ENCODE measurements around the gene GPLD1. TPM values are rescaled to one million over a fixed set of nuclear protein-coding genes. Genes with fewer than 3 reads are reported as not detected.
A peak's percentile ranks its signal among the peaks of the same experiment; 100 is the strongest.
"Not testable (repeated sequence)": the region's sequence is repeated elsewhere in the genome, so short reads cannot be mapped to it uniquely, and the experiment has no call there.

GPLD1 gene
- total RNA-seq, 1 donor from 2014 or later, result 6.0 TPM

DNA sequence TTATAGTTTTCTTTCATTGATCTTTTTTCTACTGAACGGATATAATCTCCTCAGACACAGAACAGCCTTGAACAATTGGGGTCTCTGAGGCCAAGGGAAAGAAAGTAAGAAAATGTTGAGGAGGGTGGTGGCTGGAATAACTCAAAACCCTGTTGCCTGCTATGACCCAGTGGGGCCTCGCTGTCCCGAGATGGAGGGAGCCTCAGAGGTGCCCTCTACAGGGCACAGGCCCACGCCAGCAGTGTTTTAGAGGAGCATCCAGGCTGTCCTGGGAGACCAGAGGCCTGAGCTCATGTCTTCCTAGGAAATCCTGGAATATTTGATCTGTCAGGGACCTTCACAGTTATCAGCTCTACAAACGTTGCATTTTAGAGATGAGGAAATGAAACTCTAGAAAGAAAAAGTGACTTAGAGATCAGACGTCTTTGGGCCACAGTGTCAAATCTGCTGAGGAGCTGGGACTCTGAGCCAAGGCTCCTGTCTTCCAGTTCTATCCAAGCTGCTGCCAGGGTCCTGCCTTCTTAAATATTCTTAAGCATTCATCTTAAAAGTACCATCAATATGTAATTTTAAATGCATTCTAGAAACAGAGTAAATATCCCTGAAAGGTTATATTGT is 31.7 kb upstream of the GPLD1 start:
- peak; percentile 40 for DNase-seq (ENCODE audit: low read depth, low spot score)
- Mint-ChIP-seq H3K36me3 (ENCODE audit: low read depth) (no peaks in the 10 kb centered on the region), H3K4me1 (peaks cover 13% of the 10 kb centered on the region), H3K9me3 (no peaks in the 10 kb centered on the region), H3K27ac (ENCODE audit: unreplicated experiment) (no peak overlapping the region), H3K4me3 (no peak overlapping the region), H3K27me3 (ENCODE audit: low read depth) (no peaks in the 10 kb centered on the region)
- TF ChIP-seq, protein P1, sequence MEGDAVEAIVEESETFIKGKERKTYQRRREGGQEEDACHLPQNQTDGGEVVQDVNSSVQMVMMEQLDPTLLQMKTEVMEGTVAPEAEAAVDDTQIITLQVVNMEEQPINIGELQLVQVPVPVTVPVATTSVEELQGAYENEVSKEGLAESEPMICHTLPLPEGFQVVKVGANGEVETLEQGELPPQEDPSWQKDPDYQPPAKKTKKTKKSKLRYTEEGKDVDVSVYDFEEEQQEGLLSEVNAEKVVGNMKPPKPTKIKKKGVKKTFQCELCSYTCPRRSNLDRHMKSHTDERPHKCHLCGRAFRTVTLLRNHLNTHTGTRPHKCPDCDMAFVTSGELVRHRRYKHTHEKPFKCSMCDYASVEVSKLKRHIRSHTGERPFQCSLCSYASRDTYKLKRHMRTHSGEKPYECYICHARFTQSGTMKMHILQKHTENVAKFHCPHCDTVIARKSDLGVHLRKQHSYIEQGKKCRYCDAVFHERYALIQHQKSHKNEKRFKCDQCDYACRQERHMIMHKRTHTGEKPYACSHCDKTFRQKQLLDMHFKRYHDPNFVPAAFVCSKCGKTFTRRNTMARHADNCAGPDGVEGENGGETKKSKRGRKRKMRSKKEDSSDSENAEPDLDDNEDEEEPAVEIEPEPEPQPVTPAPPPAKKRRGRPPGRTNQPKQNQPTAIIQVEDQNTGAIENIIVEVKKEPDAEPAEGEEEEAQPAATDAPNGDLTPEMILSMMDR (conservative IDR thresholded peaks at IDR 0.05), result peak; percentile 64

DNA sequence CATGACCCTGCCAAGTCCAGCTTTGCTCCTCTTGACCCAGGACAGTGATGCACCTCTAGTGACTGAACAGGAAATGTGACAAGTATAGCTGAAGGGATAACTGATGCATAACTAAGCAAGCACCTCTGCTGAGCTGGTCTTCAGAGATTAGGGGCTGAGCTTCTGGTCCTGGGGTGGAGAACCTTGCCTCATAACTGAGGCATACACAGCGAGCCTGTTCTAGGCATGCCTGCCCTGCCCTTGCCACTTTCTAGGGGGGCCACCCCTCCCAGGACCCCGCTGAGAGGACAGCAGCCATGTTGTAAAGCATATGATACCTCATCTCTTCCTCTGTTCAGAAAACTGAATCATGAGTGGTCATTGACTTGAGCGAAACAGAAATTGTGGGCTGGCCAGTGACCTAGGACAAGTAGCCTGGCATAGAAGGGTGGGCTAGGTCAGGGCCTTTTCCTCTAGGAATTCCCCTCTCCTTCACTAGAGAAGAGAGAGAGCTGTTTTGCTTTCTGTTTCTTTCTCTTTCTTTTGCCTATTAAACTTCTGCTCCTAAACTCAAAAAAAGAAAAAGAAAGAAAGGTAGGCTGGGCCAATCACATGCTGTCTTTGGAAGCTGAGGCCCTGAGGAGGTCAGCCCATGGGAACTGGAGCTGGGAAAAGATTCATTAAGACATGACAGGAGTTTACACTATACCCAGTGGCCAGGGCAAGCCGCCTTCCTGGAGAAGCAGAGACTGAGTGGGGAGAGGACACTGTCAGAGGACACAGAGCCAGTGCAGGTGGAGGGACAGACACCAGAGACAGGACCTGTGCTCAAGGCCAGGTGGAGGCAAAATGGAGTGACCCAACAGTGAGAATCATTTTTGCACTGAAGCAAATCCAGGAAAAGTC is 28.5 kb upstream of the GPLD1 start:
- DNase-seq (ENCODE audit: low read depth, low spot score), result no peak
- H3K27ac Mint-ChIP-seq (ENCODE audit: unreplicated experiment), result no peak overlapping the region

DNA sequence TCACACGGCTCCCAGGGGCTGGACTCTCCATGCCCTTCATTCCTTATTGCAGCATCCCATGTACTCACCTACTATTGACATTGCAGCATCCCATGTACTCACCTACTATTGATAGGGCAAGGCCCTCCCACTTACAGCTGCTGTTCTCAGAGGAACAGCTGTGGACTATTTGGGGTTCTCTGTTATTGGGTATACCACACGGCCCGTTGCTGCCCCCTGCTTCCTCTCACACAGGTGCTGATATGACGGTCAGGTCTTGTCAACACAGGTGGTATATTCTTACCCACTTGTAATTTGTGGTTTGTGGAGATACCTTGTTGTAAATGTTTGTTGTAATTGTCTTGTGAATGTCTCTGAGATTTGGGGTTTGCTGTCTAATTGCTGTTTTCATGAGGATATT is 24.2 kb upstream of the GPLD1 start:
- no peaks in the 10 kb centered on the region for H3K27me3 Mint-ChIP-seq (ENCODE audit: low read depth)
- H3K36me3 Mint-ChIP-seq (ENCODE audit: low read depth), result peaks cover 31% of the 10 kb centered on the region
- H3K4me1 Mint-ChIP-seq, result no peaks in the 10 kb centered on the region
- H3K27ac Mint-ChIP-seq (ENCODE audit: unreplicated experiment), result no peak overlapping the region
- TF ChIP-seq, protein P1 (conservative IDR thresholded peaks at IDR 0.05), result no peak
- no peak overlapping the region for H3K4me3 Mint-ChIP-seq
- DNase-seq (ENCODE audit: low read depth, low spot score), result no peak
- H3K9me3 Mint-ChIP-seq, result no peaks in the 10 kb centered on the region

More for the DNA sequence above, 28.5 kb upstream of the GPLD1 start:
- H3K27me3 Mint-ChIP-seq (ENCODE audit: low read depth), result no peaks in the 10 kb centered on the region
- TF ChIP-seq, protein P1 (conservative IDR thresholded peaks at IDR 0.05), result no peak
- peaks cover 13% of the 10 kb centered on the region for H3K4me1 Mint-ChIP-seq
- no peak overlapping the region for H3K4me3 Mint-ChIP-seq
- no peaks in the 10 kb centered on the region for H3K9me3 Mint-ChIP-seq
- H3K36me3 Mint-ChIP-seq (ENCODE audit: low read depth), result peaks cover 5% of the 10 kb centered on the region

DNA sequence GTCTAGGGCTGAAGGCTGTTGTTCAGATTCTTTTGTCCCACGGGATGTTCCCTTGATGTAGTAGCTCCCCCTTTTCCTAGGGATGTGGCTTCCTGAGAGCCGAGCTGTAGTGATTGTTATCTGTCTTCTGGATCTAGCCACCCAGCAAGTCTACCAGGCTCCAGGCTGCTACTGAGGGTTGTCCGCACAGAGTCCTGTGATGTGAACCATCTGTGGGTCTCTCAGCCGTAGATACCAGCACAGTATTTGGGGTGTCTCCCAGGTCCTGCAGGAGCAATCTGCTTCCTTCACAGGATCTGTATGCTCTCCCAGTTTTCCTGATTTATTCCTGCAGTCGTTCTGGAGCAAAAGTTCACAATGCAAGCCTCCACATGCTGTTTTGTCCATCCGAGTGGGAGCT is 22.6 kb upstream of the GPLD1 start:
- not testable (repeated sequence) for H3K27me3 Mint-ChIP-seq (ENCODE audit: low read depth); H3K27ac Mint-ChIP-seq (ENCODE audit: unreplicated experiment); DNase-seq (ENCODE audit: low read depth, low spot score); H3K4me3 Mint-ChIP-seq; H3K9me3 Mint-ChIP-seq; H3K4me1 Mint-ChIP-seq
- H3K36me3 Mint-ChIP-seq (ENCODE audit: low read depth), result peaks cover 43% of the 10 kb centered on the region

DNA sequence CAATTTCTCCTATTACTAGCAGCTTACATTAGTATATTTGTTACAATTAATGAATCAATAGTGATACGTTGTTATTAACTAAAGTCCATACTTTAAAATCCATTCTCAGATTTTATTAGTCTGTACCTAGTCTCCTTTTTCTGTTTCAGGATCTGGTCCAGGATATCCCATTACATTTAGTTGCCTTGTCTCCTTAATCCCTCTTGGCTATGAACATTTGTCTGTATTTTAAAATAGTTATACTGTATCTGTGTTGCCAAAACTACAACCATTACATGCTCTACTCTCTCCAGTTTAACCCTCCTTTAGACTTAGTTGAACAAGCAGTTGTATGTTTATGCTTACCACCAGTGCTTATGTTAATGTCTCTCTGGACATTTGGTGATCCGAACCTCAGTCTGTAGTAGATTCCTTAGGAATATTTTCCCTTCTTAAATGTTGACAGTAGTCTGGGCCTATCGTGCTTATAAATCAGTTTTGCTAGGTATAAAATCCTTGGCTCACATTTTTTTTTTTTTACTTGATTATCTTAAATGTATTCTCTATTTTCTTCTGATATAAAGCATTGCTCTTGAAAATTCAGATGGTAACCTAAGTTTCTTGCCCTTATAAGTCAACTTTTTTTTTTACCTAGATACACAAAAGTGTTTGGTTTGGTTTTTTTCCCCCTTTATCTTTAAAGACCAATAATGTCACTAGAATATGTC is 17.6 kb upstream of the GPLD1 start:
- TF ChIP-seq, protein P1 (conservative IDR thresholded peaks at IDR 0.05), result no peak
- H3K36me3 Mint-ChIP-seq (ENCODE audit: low read depth), result peaks cover 42% of the 10 kb centered on the region
- no peak overlapping the region for H3K4me3 Mint-ChIP-seq
- no peaks in the 10 kb centered on the region for H3K27me3 Mint-ChIP-seq (ENCODE audit: low read depth)
- H3K9me3 Mint-ChIP-seq, result peaks cover 4% of the 10 kb centered on the region
- DNase-seq (ENCODE audit: low read depth, low spot score), result no peak
- H3K4me1 Mint-ChIP-seq, result no peaks in the 10 kb centered on the region
- no peak overlapping the region for H3K27ac Mint-ChIP-seq (ENCODE audit: unreplicated experiment)
